ENCODE results near the gene TNFSF10. TPM values are rescaled to one million over a fixed set of nuclear protein-coding genes. Genes with fewer than 3 reads are reported as not detected.
A peak's percentile ranks its signal among the peaks of the same experiment; 100 is the strongest.

TNFSF10 gene
- polyA plus RNA-seq, 12 donors = 7.2 to 34.3 (median 10.8) TPM; not detected in 1

DNA sequence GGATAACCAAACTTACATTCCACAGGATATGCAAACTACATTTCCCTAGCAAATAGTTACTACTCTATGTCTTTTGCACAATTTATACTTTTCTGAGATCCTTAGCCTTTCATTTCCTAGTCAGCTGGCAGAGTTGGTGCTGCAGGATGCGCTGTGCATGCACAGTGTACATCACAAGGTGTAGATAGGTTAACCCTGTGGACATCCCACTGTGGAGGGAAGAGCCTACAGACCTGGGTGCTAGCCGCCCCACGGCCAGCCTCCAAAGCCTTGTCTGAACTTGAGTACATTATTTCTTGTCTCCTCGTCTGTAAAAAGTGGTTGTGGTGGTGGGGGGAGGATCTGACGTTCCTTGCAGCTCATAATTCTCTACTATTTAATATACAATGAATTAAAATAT, 3.5 kb downstream of the TNFSF10 start:
- no peak for DNase-seq

DNA sequence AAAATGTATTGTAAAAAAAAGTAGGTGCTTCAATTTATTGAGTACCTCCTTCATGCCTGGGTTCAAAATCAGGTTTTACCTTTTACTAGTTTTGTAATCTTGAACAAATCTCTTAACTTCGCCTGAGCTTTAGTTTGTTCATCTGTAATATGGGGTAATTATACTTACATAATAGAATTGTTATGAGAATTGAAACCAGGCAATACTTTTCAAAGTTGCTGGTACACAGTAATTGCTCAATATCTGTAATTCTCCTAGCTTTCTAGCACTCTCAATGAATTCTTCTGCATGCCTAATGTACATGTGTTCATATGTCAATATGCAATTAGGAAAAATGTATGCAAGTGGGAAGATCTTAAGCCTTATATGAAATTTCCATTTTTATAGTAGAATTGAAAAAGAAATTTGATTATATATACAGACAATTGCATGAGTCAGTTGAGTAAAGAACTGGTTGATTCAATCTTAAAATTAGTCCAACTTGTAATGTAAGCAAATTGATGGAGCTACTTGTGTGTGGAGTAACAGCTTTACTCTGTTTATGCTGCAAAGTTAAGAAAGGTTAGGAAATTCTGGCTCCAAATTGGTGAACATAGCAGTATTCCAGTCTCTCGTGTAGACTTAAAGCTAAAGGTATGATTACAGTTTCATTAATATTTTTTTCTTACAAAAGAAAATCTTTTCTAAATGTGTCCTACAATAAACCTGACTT, 4.1 kb downstream of the TNFSF10 start:
- DNase-seq = no peak

DNA sequence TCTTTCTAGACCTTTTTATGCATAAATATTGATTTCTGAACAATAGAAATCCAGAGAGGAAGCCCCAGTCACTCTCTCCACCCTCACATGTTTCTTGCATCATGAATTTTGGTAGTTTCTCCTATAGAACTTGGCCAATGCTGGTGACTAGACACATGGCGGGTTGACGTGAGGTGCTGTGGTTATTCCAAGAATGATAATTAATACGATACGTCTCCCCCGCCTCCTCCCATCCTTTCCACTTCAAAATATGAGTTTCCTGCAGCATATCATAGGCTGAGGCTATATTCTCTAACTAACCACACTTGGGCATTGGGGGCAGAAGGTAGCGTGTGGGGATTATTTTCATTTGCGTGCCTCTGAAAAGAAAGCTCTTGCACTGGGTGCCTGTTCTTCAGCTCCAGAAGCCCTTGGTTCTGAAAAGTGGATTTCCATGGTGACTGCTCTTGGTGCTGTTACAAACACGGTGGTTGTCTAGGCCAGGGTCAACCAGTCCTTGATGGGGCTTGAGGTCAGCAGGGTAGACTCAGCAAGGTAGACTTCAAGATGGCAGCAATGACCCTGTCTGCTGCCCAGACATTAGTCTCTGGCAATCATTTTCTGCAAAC, 5.3 kb downstream of the TNFSF10 start:
- no peak for DNase-seq

DNA sequence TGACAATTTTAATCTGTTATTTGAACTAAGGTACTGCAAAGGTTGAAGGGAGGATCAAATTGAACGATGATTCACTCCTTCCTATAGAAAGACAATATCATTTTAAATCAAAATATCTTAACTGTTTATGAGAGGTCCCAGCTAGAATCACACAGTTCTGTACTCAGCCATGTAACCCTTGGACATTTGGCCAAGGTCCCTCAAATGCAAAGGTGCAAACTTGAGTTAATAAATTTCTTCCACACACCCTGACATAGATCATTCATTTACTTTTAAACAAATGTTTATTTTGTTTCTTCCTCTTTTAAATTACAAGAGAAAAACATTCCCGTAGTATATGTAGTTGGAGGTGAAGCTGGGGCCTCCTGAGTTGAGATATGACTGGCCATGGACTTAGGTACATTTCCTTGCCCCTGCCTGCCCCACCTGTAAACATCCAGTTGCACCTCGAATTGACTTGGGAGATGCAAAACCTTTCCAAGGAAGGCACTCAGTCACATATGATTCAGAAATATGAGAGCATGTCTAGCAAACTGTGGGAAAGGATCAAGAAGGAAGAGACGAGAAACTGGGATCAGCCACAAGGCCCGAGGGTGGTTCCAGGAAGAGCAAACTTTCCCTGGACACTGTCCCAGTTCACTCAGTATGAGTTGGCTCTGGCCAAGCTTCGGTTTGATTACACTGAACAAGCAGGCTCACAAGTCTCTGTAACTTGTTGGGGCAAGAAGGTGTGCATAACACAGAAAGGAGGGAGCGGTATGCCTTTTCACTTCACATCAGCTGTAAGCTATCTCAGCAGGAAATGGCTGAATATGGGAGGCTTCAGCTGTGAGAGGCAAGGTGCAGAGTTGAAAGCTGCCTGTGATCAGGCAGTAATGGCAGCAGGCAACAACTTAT, 6.7 kb downstream of the TNFSF10 start:
- DNase-seq = peak; percentile 62

DNA sequence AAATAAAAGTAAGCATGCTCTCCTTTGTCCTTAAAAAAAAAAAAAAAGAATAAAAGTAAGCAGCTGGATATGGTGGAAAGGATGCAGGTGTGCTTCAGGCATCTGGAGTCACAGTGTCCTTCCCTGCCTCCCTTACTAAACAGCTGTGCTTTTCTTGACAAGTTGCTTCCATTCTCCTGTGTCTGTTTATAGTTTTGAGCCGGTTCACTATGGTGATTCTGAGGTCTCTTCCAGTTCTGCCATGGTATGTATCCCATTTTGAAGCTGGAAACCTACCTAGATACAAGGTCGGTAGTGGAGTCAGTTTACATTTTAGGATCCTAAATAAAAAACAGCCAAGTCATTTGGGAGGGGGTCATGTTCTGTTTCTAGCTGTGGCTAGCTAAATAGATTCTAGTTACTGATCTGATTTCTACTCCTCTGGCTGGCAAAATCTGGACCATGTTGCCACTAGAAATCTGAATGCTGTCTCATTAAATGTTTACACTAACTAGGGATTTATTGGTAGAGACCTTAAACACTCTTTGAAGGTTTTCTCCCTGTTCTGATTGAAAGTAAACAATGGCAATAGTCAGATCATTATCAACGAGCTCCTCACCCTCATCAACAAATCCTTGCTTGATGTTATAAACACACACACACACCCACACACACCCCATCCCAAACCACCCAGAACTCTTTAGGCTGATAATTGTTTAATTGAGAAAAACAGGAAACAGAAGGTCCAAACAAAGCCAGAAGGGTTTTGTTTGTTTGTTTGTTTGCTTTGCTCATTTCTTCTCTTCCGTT, 7.9 kb downstream of the TNFSF10 start:
- DNase-seq = no peak

DNA sequence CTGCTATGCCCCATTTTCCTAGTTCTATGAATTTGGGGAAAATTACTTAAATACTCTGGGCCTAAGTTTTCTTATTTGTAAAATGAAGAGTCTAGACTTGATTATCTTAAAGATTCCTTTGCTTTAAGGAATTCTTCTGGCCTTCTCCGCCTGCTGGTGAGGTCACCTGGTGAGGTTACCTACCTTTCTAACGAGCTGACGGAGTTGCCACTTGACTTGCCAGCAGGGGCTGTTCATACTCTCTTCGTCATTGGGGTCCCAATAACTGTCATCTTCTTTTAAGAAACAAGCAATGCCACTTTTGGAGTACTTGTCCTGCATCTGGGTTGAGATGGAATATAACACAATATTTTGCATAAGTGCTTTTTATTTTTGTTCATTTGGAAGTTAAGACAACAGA, 8.6 kb downstream of the TNFSF10 start:
- no peak for DNase-seq

DNA sequence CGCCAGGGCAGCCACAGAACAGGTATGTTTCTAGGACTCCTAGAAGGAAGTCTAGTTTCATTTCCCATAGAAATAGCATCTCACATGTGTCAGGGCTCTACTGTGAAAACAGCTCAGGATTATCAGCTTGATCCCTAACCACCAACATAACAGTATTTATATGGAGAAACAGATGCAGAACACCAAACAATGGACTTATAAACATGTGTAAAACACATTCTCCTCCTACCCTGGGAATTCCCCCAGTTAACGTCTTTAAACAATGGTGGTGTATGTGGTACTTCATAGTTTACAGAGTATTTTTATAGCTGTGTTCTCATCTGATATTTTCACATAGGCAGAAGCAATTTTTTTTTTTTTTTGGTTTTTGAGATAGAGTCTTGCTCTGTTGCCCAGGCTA, 9.7 kb downstream of the TNFSF10 start:
- no peak for DNase-seq

DNA sequence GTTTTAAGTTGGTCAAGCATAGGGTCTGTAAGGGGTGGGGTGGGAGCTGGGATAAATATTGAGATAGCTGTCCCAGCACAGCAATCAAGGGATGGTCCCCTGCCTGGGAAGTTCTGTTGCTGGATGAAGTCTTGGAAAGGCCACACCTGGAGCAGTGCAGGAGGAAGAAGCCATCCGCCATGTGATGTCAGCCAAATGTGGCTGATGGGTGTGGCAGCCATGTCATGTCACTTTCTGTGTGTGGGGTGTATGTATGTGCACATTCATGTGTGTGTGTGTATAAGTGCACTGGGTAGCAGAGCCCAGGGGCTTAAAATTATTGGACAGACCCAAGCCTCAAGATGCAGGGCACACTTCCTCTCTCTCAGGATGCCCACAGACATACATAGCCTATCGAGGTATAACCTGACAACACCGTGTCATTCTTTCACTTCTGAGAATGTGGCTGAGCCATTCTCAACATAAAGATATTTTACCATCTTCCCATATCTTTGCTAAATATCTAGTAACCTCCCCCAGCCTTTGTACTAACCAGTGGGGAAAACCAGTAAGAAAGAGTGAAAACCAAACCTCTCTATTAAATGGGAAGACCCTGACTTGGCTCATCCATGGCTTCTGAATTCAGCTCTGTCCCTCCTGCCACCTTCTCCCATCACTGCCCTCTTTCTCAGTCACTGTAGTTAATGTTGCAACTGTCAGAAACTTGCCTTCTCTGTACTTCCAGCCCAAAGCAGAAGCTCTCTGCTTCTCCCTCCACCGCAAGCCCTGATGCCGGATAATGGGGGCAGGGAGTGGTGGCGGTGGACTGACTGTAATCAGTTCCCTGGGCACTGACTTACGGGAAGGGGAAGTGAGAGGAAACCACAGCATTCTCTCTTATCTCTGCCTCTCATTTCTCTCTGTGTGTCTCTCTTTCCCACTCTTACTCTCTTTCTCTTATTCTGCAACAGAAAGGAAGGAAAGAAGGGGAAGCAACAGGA, 11.2 kb downstream of the TNFSF10 start:
- peak; percentile 17 for DNase-seq

DNA sequence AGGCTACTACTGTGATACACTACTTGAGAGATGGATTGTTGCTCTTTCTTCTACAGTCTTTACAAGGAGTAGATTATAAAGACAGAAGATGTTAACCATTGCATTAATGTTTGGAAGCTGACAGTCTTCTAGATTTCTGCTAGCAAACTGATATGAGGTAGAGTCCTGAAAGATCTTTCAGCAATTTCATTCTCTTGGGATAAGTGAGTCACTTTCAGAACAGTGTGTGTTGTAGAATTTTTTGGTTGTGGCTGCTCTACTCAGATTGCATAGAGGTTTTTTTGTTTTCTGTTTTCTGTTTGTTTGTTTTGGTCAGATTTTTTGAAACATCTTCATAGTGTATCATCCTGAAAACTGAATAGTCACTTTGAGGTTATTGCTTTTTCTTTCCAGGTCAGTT, 17.1 kb downstream of the TNFSF10 start:
- DNase-seq = no peak

DNA sequence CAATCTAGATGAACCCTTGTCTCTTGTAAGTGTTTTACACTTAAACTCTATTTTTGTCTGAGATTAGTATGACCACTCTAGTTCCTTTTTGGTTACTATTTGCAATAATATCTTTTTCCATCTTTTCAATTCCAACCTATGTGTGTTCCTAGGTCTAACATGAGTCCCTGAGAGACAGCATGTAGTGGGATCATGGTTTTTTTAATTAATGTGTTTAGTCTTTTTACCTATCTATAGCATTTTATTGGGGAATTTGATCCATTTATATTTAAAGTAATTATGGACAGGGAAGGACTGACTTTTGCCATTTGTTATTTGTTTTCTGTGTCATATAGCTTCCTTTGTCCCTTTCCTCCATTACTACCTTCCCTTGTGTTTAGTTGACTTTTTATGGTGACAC, 21.7 kb downstream of the TNFSF10 start:
- no peak for DNase-seq

DNA sequence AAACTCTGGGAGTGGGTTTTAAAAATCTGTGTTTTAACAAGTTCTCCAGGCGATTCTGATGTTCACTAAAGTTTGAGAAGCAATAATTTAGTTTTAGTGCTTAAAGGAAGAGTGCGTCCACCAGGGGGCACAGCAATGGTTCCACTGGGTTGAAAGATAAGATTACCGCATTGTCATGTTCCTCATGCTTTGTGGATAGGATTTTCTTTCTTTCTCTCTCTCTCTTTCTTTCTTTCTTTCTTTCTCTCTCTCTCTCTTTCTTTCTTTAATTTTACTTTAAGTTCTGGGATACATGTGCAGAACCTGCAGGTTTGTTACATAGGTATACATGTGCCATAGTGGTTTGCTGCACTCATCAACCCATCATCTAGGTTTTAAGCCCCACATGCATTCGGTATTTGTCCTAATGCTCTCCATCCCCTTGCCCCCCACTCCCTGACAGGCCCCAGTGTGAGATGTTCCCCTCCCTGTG, 33.0 kb downstream of the TNFSF10 start:
- peak; percentile 76 for DNase-seq

DNA sequence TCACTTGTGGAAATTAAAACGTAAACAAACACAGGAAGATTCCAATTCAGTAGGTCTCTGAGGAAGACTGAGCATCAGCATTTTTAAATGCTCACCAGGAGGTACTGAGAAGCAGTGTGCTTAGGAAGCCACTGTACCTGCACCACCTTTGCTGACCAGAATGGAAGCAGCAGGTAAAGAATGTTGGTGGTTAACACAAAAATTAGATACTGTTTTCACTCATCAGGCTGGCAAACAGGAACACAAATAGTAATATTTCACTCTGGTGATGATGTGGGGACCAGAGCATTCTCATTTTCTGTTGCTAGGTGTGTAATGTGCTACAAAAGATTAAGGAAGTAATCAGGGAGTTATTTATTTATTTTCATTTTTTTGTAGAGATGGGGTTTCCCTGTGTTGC, 45.1 kb downstream of the TNFSF10 start:
- DNase-seq = no peak

DNA sequence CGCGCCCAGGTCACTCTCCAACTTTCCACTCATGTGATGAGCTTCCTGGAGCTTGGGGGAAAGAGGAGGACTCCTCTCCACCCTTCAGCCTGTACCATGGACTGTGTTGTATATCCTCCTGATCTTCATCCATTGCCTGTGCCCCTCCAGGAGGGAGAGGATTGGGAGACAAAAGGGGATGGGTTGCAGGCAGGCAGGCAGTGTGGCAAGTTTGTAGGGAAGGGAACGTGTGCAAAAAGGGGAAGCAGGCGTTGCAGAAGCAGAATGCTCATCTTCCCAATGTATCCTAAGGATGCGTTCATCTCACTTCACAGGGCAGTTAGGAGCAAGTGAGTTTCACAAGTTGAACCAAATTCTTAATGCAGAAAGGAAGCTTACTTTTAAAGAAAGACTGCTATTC, 46.9 kb downstream of the TNFSF10 start:
- DNase-seq = no peak

DNA sequence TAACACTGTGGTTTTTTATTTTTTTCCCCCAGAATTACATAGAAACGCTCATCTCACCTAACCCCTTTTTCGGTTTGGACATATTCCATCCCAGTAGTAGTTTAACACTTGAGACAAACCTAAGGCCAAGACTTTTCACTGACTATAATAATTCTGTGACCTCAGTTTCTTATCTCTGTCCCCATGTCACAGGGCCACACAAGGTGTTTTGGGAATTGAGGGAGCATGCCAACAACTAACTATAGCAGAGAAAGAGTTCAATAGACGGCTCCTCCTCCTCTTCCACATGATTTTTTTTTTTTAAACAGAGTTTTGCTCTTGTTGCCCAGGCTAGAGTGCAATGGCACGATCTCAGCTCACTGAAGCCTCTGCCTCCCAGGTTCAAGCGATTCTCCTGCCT, 47.5 kb downstream of the TNFSF10 start:
- DNase-seq = no peak

DNA sequence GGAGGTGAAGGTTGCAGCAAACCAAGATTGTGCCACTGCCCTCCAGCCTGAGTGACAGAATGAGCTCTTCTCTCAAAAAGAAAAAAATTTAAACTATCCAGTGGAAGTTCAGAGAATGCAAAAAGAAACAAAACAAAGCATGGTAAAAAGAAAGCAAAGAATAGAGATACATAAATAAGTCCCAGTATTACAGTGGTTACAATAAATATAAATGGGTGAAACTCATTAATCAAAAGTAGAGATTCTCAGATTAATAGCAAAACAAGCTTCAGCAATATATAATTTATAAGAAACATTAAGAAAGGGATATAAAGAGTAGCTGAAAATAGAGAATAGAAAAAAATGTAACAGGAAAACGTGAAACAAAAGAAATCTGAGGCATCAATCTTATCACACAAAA, 51.3 kb downstream of the TNFSF10 start:
- DNase-seq = no peak

DNA sequence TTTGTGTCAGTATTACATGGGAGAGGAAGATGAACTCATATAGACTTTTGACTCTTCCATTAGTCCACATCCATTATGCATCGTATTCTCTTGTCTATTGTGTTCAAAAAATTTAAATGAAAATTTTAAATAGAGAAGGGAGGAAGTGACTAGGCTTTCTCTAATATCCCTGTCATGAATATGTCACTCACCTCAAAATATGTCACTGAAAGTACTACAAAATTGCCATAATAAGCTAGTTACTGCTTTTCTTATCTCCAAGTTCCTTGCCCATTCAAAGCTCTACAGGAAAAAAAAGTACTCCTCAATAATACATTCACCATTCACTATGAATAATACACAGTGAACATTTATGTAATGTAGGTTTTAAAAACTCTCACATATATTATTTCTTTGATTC, 52.6 kb downstream of the TNFSF10 start:
- no peak for DNase-seq

DNA sequence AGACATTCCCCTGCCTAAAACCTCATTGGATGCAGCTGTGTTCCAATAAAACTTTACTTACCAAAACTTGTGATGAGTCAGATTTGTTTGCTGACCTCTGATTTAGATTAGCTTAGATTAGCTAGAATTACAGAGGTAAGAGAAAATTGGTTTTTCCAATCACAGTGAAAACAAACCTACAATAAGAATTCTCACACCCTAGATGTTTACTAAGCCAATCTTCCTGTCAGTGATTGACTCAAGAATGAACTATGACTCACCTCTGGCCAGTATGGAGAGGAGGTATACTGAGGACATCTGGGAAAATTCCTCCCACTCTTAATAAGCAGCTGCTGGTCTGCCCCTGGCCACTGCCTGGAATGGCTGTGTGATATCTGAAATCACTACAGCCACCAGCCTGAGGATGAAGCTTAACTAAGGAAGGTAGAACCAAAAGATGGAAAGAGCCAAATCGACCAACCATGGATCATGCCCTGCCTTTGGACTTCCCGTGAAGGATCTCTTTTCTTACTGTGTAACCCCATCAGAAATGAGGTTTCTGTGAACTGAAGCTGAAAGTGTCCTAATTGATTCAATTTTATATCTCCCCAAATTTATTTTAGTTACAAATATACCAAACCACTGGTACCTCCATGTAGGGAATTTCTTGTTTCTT, 55.9 kb downstream of the TNFSF10 start:
- no peak for DNase-seq

DNA sequence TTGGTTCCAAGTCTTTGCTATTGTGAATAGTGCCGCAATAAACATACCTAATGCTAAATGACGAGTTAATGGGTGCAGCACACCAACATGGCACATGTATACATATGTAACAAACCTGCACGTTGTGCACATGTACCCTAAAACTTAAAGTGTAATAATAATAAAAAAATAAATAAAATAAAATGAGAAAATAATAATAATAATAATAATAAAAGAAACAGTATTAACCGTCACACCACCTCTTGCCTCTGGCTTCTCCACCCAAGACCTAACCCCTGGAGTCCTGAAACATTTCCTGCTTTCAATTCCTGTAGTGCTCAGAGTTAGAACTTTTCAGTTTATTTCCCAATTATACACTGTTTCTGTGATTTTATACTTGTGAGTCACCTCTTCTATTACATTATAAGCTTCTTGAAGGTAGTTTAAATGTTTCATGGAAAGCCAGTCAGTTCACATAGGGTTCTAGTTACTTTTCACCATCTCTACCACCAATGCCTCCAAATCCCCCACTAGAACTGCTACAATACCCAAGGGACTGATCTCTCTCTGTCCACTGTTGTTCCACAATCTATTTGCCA, 56.6 kb downstream of the TNFSF10 start:
- DNase-seq = no peak

DNA sequence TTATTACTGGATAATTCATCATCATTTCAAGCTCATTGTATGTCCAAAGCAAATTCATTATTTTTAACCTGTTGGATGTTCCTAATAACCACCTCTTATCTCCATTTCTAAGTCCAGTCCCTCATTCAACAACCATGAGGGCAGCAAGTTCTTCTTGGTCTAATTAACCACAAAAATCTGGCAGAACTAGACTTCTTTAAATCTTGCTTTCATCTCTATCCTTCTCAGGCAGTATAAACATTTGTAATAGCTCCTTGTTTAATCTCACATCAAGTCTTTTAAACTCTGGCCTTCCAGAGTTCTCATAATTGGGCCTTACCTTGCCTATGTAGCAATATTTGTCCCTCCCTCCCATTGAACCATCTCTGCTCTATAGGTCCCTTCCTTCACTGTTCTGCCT, 57.9 kb downstream of the TNFSF10 start:
- no peak for DNase-seq

DNA sequence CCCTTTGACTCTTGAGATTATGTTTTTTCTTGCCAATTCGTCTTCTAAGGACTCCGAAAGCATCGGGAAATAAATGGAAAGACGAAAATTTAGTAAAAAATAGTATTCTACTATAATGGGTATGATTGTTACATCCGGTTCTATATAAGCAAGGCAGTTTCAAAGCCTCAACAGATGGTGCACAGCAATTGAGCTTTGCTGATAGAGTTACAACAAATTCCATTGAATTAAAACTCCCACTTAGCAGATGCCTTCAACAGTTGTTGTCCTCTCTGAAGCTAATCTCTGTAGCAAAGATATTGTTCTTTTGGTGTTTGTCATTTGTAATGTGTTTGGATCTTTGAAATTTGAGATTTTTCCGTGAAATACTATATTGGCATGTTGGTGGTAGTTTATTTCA, 58.9 kb downstream of the TNFSF10 start:
- DNase-seq = no peak

Measured in muscle of arm (tissue), 12 donors.